Measurements from ENCODE around the gene VEPH1.

GRCh38 chr3:157493627-157494550 lies 9.3 kb downstream of the VEPH1 start:
- TF ChIP-seq CTCF (IDR thresholded peaks at IDR 0.05): peak; percentile 41 to 65 (median 56)
- no peak for TF ChIP-seq POLR2A (IDR thresholded peaks at IDR 0.05)
